ENCODE measurements around the gene EFCAB12.

- TF ChIP-seq, protein P1, sequence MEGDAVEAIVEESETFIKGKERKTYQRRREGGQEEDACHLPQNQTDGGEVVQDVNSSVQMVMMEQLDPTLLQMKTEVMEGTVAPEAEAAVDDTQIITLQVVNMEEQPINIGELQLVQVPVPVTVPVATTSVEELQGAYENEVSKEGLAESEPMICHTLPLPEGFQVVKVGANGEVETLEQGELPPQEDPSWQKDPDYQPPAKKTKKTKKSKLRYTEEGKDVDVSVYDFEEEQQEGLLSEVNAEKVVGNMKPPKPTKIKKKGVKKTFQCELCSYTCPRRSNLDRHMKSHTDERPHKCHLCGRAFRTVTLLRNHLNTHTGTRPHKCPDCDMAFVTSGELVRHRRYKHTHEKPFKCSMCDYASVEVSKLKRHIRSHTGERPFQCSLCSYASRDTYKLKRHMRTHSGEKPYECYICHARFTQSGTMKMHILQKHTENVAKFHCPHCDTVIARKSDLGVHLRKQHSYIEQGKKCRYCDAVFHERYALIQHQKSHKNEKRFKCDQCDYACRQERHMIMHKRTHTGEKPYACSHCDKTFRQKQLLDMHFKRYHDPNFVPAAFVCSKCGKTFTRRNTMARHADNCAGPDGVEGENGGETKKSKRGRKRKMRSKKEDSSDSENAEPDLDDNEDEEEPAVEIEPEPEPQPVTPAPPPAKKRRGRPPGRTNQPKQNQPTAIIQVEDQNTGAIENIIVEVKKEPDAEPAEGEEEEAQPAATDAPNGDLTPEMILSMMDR (conservative IDR thresholded peaks at IDR 0.05; ENCODE audit: low read depth, low read length), result 0 out of 2 replicates have a peak, but pooled peaks have one; percentile 9
- no peak for TF ChIP-seq RFX5 (IDR thresholded peaks at IDR 0.05; ENCODE audit: low read depth, low read length)
- TF ChIP-seq MAZ (IDR thresholded peaks at IDR 0.05; ENCODE audit: borderline replicate concordance, low read depth, low read length), result no peak
Measured at GRCh38 chr3:129421988-129422745, 6.3 kb downstream of the EFCAB12 start.
